ENCODE results near the gene TBC1D22A. TPM values are rescaled to one million over a fixed set of nuclear protein-coding genes. Genes with fewer than 3 reads are reported as not detected.

The TBC1D22A gene
- total RNA-seq, 1 donor from 2014 or later = 87.8 TPM

DNA sequence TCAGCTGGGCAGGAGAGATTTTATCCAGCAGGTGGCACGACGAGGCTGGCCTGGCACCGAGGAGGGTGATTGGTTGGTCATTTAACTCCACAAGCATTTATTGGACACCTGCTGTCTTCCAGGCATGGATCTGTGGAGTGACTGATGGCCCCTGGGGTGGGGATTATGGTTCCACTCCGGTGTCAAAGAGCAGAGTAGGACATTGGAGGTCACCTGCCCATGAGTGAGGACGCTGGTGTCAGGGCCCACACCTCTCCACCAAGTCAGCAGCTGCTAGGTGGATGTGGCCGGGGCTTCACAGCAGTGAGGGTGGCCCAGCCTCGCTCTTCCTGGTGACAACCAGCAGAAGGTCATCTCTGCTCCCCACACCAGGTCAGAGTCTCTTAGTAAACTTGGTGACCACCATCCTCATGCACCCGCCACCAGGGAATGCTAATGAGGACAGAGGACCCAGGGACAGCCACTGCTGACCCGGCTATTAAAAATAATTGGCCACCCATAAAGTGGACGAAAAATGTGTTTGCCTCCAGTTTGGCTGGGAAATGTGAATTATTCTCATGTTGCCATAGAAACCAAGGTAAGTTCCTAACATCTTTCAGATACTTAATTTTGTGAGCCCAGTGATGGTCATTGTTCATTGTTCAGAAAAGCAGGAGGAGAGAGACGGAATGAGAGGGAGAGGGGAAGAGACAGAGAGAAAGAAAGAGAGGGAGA lies 428.7 kb downstream of the TBC1D22A start:
- H3K36me3 ChIP-seq = no peaks in the 10 kb centered on the region
- no peak overlapping the region for H3K4me3 ChIP-seq
- intact Hi-C loops (cut with DNase I) = no loop called here
- no peaks in the 10 kb centered on the region for H3K27me3 ChIP-seq
- no peak overlapping the region for H3K27ac ChIP-seq
- DNase-seq (ENCODE audit: low spot score in 2 of 2) = peak in 1 of 2 donors; percentile 15
- TF ChIP-seq, protein P1, sequence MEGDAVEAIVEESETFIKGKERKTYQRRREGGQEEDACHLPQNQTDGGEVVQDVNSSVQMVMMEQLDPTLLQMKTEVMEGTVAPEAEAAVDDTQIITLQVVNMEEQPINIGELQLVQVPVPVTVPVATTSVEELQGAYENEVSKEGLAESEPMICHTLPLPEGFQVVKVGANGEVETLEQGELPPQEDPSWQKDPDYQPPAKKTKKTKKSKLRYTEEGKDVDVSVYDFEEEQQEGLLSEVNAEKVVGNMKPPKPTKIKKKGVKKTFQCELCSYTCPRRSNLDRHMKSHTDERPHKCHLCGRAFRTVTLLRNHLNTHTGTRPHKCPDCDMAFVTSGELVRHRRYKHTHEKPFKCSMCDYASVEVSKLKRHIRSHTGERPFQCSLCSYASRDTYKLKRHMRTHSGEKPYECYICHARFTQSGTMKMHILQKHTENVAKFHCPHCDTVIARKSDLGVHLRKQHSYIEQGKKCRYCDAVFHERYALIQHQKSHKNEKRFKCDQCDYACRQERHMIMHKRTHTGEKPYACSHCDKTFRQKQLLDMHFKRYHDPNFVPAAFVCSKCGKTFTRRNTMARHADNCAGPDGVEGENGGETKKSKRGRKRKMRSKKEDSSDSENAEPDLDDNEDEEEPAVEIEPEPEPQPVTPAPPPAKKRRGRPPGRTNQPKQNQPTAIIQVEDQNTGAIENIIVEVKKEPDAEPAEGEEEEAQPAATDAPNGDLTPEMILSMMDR (IDR thresholded peaks at IDR 0.05) = no peak
- peaks cover 0 to 4% of the 10 kb centered on the region in 2 donors for H3K9me3 ChIP-seq
- H3K4me1 ChIP-seq = no peaks in the 10 kb centered on the region

DNA sequence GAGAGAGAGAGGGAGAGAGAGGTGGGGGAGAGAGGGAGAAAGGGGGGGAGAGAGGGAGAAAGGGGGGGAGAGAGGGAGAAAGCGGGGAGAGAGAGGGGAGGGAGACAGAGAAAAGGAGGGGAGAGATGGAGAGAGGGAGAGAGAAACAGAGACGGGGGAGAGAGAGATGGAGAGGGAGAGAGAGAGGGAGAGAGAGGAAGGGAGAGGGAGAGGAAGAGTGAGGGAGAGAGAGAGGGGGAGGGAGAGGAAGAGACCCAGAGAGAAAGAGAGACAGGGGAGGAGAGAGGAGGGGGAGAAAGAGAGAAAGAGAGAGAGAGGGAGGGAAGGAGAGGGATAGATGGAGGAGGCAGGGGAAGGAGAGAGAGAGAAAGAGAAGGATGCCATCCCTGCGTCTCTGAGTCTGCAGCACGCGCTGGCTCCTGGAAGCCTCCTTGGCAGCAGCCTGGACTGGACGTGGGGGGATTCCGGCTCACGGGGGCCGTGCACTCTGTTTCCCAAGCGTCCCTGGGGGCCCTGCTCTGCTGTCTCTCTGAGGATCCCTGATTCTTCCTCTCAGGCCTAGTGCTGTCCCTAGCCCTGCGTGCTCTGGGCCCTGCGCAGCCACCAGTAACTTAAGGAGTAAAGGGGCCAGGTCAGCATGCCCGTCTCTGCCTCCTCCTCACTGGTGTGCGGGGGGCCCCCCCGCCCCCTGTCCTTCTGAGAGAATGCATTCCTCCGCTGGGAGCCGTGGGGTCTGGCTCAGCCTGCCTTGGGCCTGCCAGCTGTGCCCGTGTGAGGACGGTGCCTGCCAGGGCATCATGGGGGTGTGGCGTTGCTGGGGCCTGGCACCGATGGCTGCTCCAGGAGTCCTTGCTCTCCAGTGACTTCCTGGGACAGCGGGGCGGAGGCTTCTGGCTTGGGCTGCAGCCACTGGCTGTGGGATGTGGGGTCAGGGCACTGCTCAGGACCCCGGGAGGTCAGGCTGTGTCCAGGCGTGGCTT lies 429.5 kb downstream of the TBC1D22A start:
- no peaks in the 10 kb centered on the region for H3K27me3 ChIP-seq
- no peak overlapping the region for H3K27ac ChIP-seq
- no peaks in the 10 kb centered on the region for H3K9me3 ChIP-seq
- H3K4me3 ChIP-seq = no peak overlapping the region
- no peaks in the 10 kb centered on the region for H3K36me3 ChIP-seq
- H3K4me1 ChIP-seq = no peaks in the 10 kb centered on the region
- TF ChIP-seq, protein P1 (IDR thresholded peaks at IDR 0.05) = no peak
- intact Hi-C loops (cut with DNase I) = no loop called here
- DNase-seq (ENCODE audit: low spot score in 2 of 2) = peak in 1 of 2 donors; percentile 45

- Histone ChIP-seq H3K36me3 (no peaks in the 10 kb centered on the region), H3K9me3 (no peaks in the 10 kb centered on the region), H3K4me1 (no peaks in the 10 kb centered on the region), H3K27ac (no peak overlapping the region), H3K27me3 (no peaks in the 10 kb centered on the region), H3K4me3 (no peak overlapping the region)
- DNase-seq (ENCODE audit: low spot score in 2 of 2) = peak in 1 of 2 donors; percentile 44
- intact Hi-C loops (cut with DNase I) = no loop called here
- TF ChIP-seq, protein P1 (IDR thresholded peaks at IDR 0.05) = no peak
These were observed 430.4 kb downstream of the TBC1D22A start for GRCh38 chr22:47192651-47193437.

- DNase-seq (ENCODE audit: low spot score in 2 of 2) = peak in 1 of 2 donors; percentile 54
- H3K27me3 ChIP-seq = no peaks in the 10 kb centered on the region
- TF ChIP-seq, protein P1 (IDR thresholded peaks at IDR 0.05) = no peak
- intact Hi-C loops (cut with DNase I) = no loop called here
- no peaks in the 10 kb centered on the region for H3K9me3 ChIP-seq
- H3K36me3 ChIP-seq = no peaks in the 10 kb centered on the region
- H3K4me1 ChIP-seq = no peaks in the 10 kb centered on the region
- H3K27ac ChIP-seq = no peak overlapping the region
- H3K4me3 ChIP-seq = no peak overlapping the region
These were observed 431.3 kb downstream of the TBC1D22A start for GRCh38 chr22:47193606-47194329.

Measured in ascending aorta (tissue), 2 donors.